Renal pelvis (tissue), 4 donors: ENCODE results near the gene KIF6. TPM values are rescaled to one million over a fixed set of nuclear protein-coding genes. Genes with fewer than 3 reads are reported as not detected.

ENCODE experiments used
- DNase-seq: peaks from one replicate; pipeline ENCODE4 v3.0.0-alpha.2; 2013
- polyA plus RNA-seq, 3 donors: library from polyadenylated mRNA; unstranded; fragments of 120-200 nt; gene quantifications; one replicate each; pipeline ENCODE4 v1.2.1, GENCODE V29; 2013; ENCODE audit not compliant: insufficient read length in 3 of 3

KIF6 gene
- polyA plus RNA-seq, 3 donors = 3.5 to 4.1 (median 3.9) TPM

GRCh38 chr6:39322306-39322850 lies 402.8 kb downstream of the KIF6 start, which contains the start of gene KCNK16:
KCNK16 (minus strand) TSS chr6:39322702; CDS start chr6:39322540, 162 bp downstream.
- no peak for DNase-seq

- no peak for DNase-seq
Measured at GRCh38 chr6:39321761-39322160, 403.4 kb downstream of the KIF6 start.

GRCh38 chr6:39320363-39320984 lies 404.7 kb downstream of the KIF6 start:
- DNase-seq = no peak

- DNase-seq = no peak
Measured at GRCh38 chr6:39319621-39320362, 405.4 kb downstream of the KIF6 start.

- no peak for DNase-seq
Measured at GRCh38 chr6:39317256-39317655, 408.0 kb downstream of the KIF6 start.

- no peak for DNase-seq
Measured at GRCh38 chr6:39314273-39314795, 410.9 kb downstream of the KIF6 start, which contains the start of gene KCNK17. KCNK17 (minus strand) TSS chr6:39314419; CDS start chr6:39314320, 99 bp downstream.

- DNase-seq = no peak
Measured at GRCh38 chr6:39313526-39314272, 411.5 kb downstream of the KIF6 start.

- DNase-seq = no peak
Measured at GRCh38 chr6:39312912-39313525, 412.2 kb downstream of the KIF6 start.

GRCh38 chr6:39310542-39310941 lies 414.7 kb downstream of the KIF6 start:
- DNase-seq = no peak

- peak; percentile 50 for DNase-seq
Measured at GRCh38 chr6:39309942-39310531, 415.2 kb downstream of the KIF6 start.

- no peak for DNase-seq
Measured at GRCh38 chr6:39307462-39307861, 417.7 kb downstream of the KIF6 start.

GRCh38 chr6:39304951-39305350 lies 420.3 kb downstream of the KIF6 start:
- DNase-seq = no peak

- DNase-seq = no peak
Measured at GRCh38 chr6:39303425-39304153, 421.6 kb downstream of the KIF6 start.

GRCh38 chr6:39302669-39303424 lies 422.4 kb downstream of the KIF6 start:
- peak; percentile 63 for DNase-seq

- DNase-seq = no peak
Measured at GRCh38 chr6:39302011-39302410, 423.2 kb downstream of the KIF6 start.

- no peak for DNase-seq
Measured at GRCh38 chr6:39301606-39302005, 423.6 kb downstream of the KIF6 start.

- no peak for DNase-seq
Measured at GRCh38 chr6:39300739-39301138, 424.5 kb downstream of the KIF6 start.

GRCh38 chr6:39298061-39298460 lies 427.1 kb downstream of the KIF6 start:
- DNase-seq = no peak

GRCh38 chr6:39296745-39297640 lies 428.2 kb downstream of the KIF6 start:
- no peak for DNase-seq
